T-cell (primary cell): ENCODE results near the gene TRIM41. TPM values are rescaled to one million over a fixed set of nuclear protein-coding genes. Genes with fewer than 3 reads are reported as not detected.

ENCODE experiments used
- ATAC-seq, 4 experiments: fragments of 200-7000 bp in 3 of 4; fragments of 150-1000 bp in 1 of 4; cut with Tn5 transposase; replicated peaks in 1 of 4; 1 replicate in 3 of 4; 2 replicates in 1 of 4; pipeline ENCODE4 v1.10.0; 2021; ENCODE audit warnings: moderate library complexity in 3 of 4, mild to moderate bottlenecking in 2 of 4, moderate number of reproducible peaks in 1 of 4
- CTCF ChIA-PET, 2 donors: fragments of 300-600 bp; sonication (Branson Sonifier 250); formaldehyde crosslinking; loops; one replicate each; lab custom pipeline; 2022; ENCODE audit warnings: antibody characterized with exemption in 2 of 2; lab: Charles Lee
- POLR2A ChIA-PET, 2 donors: fragments of 300-600 bp; sonication (Branson Sonifier 250); formaldehyde crosslinking; loops; one replicate each; lab custom pipeline; 2022; ENCODE audit warnings: antibody characterized with exemption in 2 of 2; lab: Charles Lee
- DNase-seq, 35 experiments: peaks; one replicate each; pipeline versions ENCODE4 v3.0.0 to v3.0.0-alpha.2; 2013 to 2023
- H3K27ac ChIP-seq: one replicate; pipeline ENCODE4 v1.5.1; 2013; ENCODE audit warnings: low read length
- H3K27me3 ChIP-seq, 2 experiments: replicated peaks in 1 of 2; 1 replicate in 1 of 2; 2 replicates in 1 of 2; pipeline versions ENCODE4 v1.6.1 to v1.7.0; 2013; ENCODE audit warnings: low read length in 1 of 2, mixed read lengths in 1 of 2; ENCODE audit not compliant: control insufficient read depth in 2 of 2, insufficient read depth in 2 of 2; ENCODE audit errors: extremely low read depth in 1 of 2
- H3K36me3 ChIP-seq, 2 donors: 1 replicate in 1 of 2; 2 replicates in 1 of 2; pipeline versions ENCODE4 v1.6.1 to v1.7.0; 2013; ENCODE audit warnings: low read length in 1 of 2; ENCODE audit not compliant: control insufficient read depth in 2 of 2, insufficient read depth in 1 of 2; ENCODE audit errors: extremely low read depth in 1 of 2
- H3K4me1 ChIP-seq, 2 experiments: 1 replicate in 1 of 2; 2 replicates in 1 of 2; pipeline versions ENCODE4 v1.6.1 to v1.7.0; 2013; ENCODE audit warnings: low read length in 2 of 2, mixed read lengths in 1 of 2; ENCODE audit not compliant: insufficient read depth in 2 of 2, control insufficient read depth in 1 of 2; ENCODE audit errors: extremely low read depth in 1 of 2
- H3K4me3 ChIP-seq, 2 donors: 1 replicate in 1 of 2; 2 replicates in 1 of 2; pipeline versions ENCODE4 v1.5.1 to v1.7.0; 2013; ENCODE audit warnings: mild to moderate bottlenecking in 2 of 2, low read length in 1 of 2, moderate library complexity in 1 of 2; ENCODE audit not compliant: control insufficient read depth in 1 of 2; ENCODE audit errors: extremely low read depth in 1 of 2
- H3K9me3 ChIP-seq: 2 replicates; pipeline ENCODE4 v1.7.0; 2013
- H3K27ac Mint-ChIP-seq, 2 donors: one replicate each; pipeline ENCODE4 v1.8.0; 2020 to 2021; ENCODE audit warnings: mild to moderate bottlenecking in 2 of 2, mixed read lengths in 2 of 2
- H3K27me3 Mint-ChIP-seq, 2 donors: one replicate each; pipeline ENCODE4 v1.8.0; 2021 to 2022; ENCODE audit warnings: mixed read lengths in 2 of 2
- H3K36me3 Mint-ChIP-seq: one replicate; pipeline ENCODE4 v1.8.0; 2021; ENCODE audit warnings: mixed read lengths
- H3K4me1 Mint-ChIP-seq, 3 donors: one replicate each; pipeline ENCODE4 v1.8.0; 2020 to 2022; ENCODE audit warnings: mixed read lengths in 3 of 3, mild to moderate bottlenecking in 1 of 3
- H3K4me3 Mint-ChIP-seq, 3 donors: one replicate each; pipeline ENCODE4 v1.8.0; 2020 to 2022; ENCODE audit warnings: mild to moderate bottlenecking in 3 of 3, mixed read lengths in 3 of 3, moderate library complexity in 3 of 3
- H3K9me3 Mint-ChIP-seq, 3 donors: one replicate each; pipeline ENCODE4 v1.8.0; 2020 to 2022; ENCODE audit warnings: mixed read lengths in 3 of 3
- WGBS: methylation state at CpG from one replicate; pipeline ENCODE4 v1.1.5; 2013; ENCODE audit warnings: missing lambda C conversion rate; ENCODE audit not compliant: insufficient coverage; 5-methylcytosine and 5-hydroxymethylcytosine counted together
- total RNA-seq, 35 experiments: library from RNA in 6 of 35; stranded (reverse) in 6 of 35; fragments of 120-200 nt in 1 of 35; gene quantifications; one replicate each; pipeline versions ENCODE4 v1.2.1 to v1.2.4 and lab custom pipeline; 2013 to 2026

The TRIM41 gene
- total RNA-seq, 5 donors from 2014 or later (not counting 1 experiment from before 2014, with no cell fraction given) = 32.2 to 46.2 (median 36.7) TPM

- Mint-ChIP-seq H3K4me1 (peaks cover 29 to 36% (median 29%) of the 10 kb centered on the region in 3 donors), H3K27ac (no peak overlapping the region), H3K4me3 (peak overlapping the region in 2 of 3 donors; percentile 82 to 90), H3K9me3 (peaks cover 0 to 3% (median 0%) of the 10 kb centered on the region in 3 donors), H3K36me3 (no peaks in the 10 kb centered on the region), H3K27me3 (peaks cover 0 to 13% of the 10 kb centered on the region in 2 donors)
- H3K9me3 ChIP-seq = no peaks in the 10 kb centered on the region
- ChIA-PET CTCF (no interaction called here), POLR2A (no interaction called here)
- DNase-seq (no peak), ATAC-seq (no peak)
- H3K27ac ChIP-seq = no peak overlapping the region
- H3K4me3 ChIP-seq = no peak overlapping the region
- peaks cover 11 to 37% of the 10 kb centered on the region in 2 experiments for H3K4me1 ChIP-seq
- peaks cover 0 to 4% of the 10 kb centered on the region in 2 donors for H3K36me3 ChIP-seq
- WGBS = 94% methylated on average over 6 of the region's 11 CpGs
- H3K27me3 ChIP-seq = peaks cover 5 to 26% of the 10 kb centered on the region in 2 experiments
These were observed 19.9 kb upstream of the TRIM41 start for GRCh38 chr5:181203093-181203711.

GRCh38 chr5:181203777-181204112, 19.3 kb upstream of the TRIM41 start:
- peaks cover 29 to 39% (median 32%) of the 10 kb centered on the region in 3 donors for H3K4me1 Mint-ChIP-seq
- peak overlapping the region; percentile 80 to 90 (median 82) for H3K4me3 Mint-ChIP-seq
- DNase-seq (no peak), ATAC-seq (peak in 3 of 4 experiments; percentile 3 to 11 (median 5))
- CTCF ChIA-PET = no interaction called here
- H3K27ac Mint-ChIP-seq = no peak overlapping the region
- POLR2A ChIA-PET = no interaction called here
- H3K27ac ChIP-seq = no peak overlapping the region
- peaks cover 11 to 37% of the 10 kb centered on the region in 2 experiments for H3K4me1 ChIP-seq
- peaks cover 5 to 26% of the 10 kb centered on the region in 2 experiments for H3K27me3 ChIP-seq
- peaks cover 0 to 13% of the 10 kb centered on the region in 2 donors for H3K27me3 Mint-ChIP-seq
- H3K9me3 ChIP-seq = no peaks in the 10 kb centered on the region
- WGBS = 8% methylated on average over 10 of the region's 17 CpGs
- no peaks in the 10 kb centered on the region for H3K36me3 Mint-ChIP-seq
- H3K9me3 Mint-ChIP-seq = peaks cover 0 to 5% (median 0%) of the 10 kb centered on the region in 3 donors
- peak overlapping the region; percentile 37 to 84 for H3K4me3 ChIP-seq
- H3K36me3 ChIP-seq = peaks cover 0 to 4% of the 10 kb centered on the region in 2 donors

DNA sequence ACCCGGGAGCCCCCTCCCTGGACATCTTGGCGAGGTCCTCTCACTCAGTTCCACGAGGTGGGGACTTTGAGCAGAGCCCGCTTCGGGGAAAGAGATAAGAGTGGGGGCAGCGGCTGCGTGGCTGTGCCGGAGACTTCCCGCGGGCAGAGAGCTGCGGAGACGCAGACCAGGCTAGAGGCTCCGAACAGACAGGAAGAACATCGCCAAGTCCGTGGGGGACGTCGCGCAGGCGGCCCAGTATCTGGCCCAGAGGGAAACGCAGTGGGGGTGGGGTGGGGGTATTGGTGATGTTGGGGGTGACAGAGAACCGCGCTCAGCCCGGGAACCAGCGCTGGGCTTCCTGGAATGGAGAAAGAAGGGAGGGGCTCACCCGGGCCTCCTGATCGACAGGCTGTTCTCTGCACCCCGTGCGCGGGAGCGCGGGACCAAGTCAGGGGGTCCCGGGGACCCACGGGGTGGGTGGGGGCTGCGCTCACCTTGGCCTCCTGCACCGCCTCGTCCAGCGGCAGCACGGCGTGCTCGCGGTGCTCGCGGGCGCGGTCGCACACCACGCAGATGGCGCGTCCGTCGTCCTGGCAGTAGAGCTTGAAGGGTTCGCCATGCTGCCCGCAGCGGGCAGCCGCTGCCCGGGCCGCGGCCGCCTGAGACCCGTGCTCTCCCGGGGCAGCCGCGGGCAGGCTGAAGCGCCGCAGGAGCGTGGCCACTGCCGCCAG, 18.8 kb upstream of the TRIM41 start:
- DNase-seq = peak in 5 of 35 experiments; percentile 7 to 47 (median 18)
- peaks cover 11 to 37% of the 10 kb centered on the region in 2 experiments for H3K4me1 ChIP-seq
- Mint-ChIP-seq H3K9me3 (peaks cover 0 to 5% (median 0%) of the 10 kb centered on the region in 3 donors), H3K27ac (no peak overlapping the region), H3K4me1 (peaks cover 29 to 39% (median 32%) of the 10 kb centered on the region in 3 donors), H3K27me3 (peaks cover 0 to 13% of the 10 kb centered on the region in 2 donors), H3K4me3 (peak overlapping the region; percentile 80 to 92 (median 82)), H3K36me3 (no peaks in the 10 kb centered on the region)
- H3K4me3 ChIP-seq = peak overlapping the region; percentile 37 to 84
- ChIA-PET CTCF (interaction anchor here (0.6 to 1.3 kb wide), 2 partner anchors 12 to 555 kb away, joined by 4 to 7 read pairs; partner anchors contain the start of gene FLT4 (in 1 of the 2)), POLR2A (no interaction called here)
- WGBS = 1% methylated on average over 60 of the region's 67 CpGs
- peaks cover 0 to 4% of the 10 kb centered on the region in 2 donors for H3K36me3 ChIP-seq
- peaks cover 5 to 26% of the 10 kb centered on the region in 2 experiments for H3K27me3 ChIP-seq
- H3K27ac ChIP-seq = no peak overlapping the region
- no peaks in the 10 kb centered on the region for H3K9me3 ChIP-seq
- ATAC-seq = peak in 3 of 4 experiments; percentile 7 to 9 (median 8)

- Mint-ChIP-seq H3K27me3 (peaks cover 0 to 13% of the 10 kb centered on the region in 2 donors), H3K4me1 (peaks cover 29 to 39% (median 32%) of the 10 kb centered on the region in 3 donors), H3K36me3 (no peaks in the 10 kb centered on the region), H3K4me3 (peak within 1 kb of the TSS; percentile 84 to 92 (median 88)), H3K27ac (peak within 1 kb of the TSS; percentile 93 to 95), H3K9me3 (peaks cover 0 to 5% (median 0%) of the 10 kb centered on the region in 3 donors)
- POLR2A ChIA-PET = interaction anchor here in 1 of 2 donors (0.6 to 1.0 kb wide), 2 partner anchors 14 to 16 kb away, joined by 3 read pairs; no protein-coding TSS in a partner anchor
- Histone ChIP-seq H3K9me3 (no peaks in the 10 kb centered on the region), H3K27me3 (peaks cover 5 to 26% of the 10 kb centered on the region in 2 experiments), H3K36me3 (no peaks in the 10 kb centered on the region), H3K27ac (no peak within 1 kb of the TSS), H3K4me3 (peak within 1 kb of the TSS; percentile 47 to 84), H3K4me1 (peaks cover 11 to 37% of the 10 kb centered on the region in 2 experiments)
- ATAC-seq (peak in 3 of 4 experiments; percentile 13 to 25 (median 21)), DNase-seq (peak in 3 of 35 experiments; percentile 4 to 42 (median 9))
- WGBS = under 1% methylated on average over 87 of the region's 94 CpGs
- CTCF ChIA-PET = interaction anchor here in 1 of 2 donors (1.3 kb wide), 1 partner anchor 13 kb away, joined by 4 read pairs; no protein-coding TSS in a partner anchor
These were observed 18.0 kb upstream of the TRIM41 start, which contains the start of gene TRIM7 for GRCh38 chr5:181204826-181205760. TRIM7 (minus strand) TSS chr5:181205196; CDS start chr5:181205110, 86 bp downstream.

DNA sequence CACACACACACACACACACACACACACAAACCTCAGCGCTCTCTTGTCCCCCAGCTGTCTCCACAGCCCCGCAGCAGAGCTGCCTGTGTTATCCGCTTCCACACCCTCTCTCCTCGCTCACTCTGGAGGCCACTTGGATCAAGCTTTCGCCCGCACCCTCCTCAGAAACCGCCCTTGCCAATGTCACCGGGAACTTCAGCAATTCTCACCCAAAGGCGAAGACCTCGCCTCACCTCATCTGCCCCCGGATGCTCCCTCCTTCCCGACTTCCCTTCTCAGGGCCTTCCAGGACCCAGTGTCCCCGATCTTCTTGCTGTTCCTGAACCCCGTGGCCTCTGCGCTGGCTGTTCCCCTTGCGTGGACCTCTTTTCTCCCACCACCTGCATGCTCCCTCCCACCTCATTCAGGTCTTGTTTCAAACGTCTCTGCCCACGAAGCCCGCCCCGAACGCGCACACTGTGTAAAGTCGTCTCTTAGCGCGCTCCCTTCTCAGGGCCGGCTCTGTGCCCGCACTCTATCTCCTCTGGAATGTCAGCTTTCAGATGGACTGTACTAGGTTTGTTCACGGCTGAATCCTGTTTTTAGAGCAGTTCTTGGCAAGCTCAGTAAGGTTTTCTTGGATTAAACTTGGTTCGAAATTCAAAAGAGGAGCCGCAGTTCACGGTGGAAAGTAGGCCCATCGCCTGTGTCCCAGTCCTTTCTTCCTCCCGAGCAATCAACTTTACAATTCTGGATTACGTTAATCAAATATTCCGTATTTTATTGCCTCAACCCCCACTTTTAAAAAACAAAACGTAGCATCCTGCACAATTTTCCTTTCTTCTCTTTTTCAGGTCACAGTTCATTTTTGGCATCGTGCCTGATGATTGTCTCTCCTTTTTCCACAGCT, 17.1 kb upstream of the TRIM41 start:
- peak in 1 of 4 experiments; percentile 22 for ATAC-seq
- POLR2A ChIA-PET = interaction anchor here (0.6 to 1.4 kb wide), 4 partner anchors 15 to 390 kb away, joined by 3 to 4 read pairs (median 4); no protein-coding TSS in a partner anchor

More for the DNA sequence above, 17.1 kb upstream of the TRIM41 start:
- peaks cover 5 to 26% of the 10 kb centered on the region in 2 experiments for H3K27me3 ChIP-seq
- peak overlapping the region; percentile 84 to 92 (median 88) for H3K4me3 Mint-ChIP-seq
- peak in 5 of 35 experiments; percentile 29 to 45 (median 36) for DNase-seq
- H3K27ac Mint-ChIP-seq = peak overlapping the region; percentile 93 to 95
- peaks cover 29 to 42% (median 32%) of the 10 kb centered on the region in 3 donors for H3K4me1 Mint-ChIP-seq
- CTCF ChIA-PET = interaction anchor here in 1 of 2 donors (0.8 to 2.3 kb wide), 4 partner anchors 14 to 49 kb away, joined by 4 to 29 read pairs (median 12); no protein-coding TSS in a partner anchor
- H3K9me3 Mint-ChIP-seq = peaks cover 0 to 5% (median 0%) of the 10 kb centered on the region in 3 donors
- H3K27ac ChIP-seq = no peak overlapping the region
- WGBS = 12% methylated on average over 34 of the region's 37 CpGs
- H3K36me3 ChIP-seq = no peaks in the 10 kb centered on the region
- no peaks in the 10 kb centered on the region for H3K9me3 ChIP-seq
- peak overlapping the region; percentile 47 to 84 for H3K4me3 ChIP-seq
- peaks cover 11 to 37% of the 10 kb centered on the region in 2 experiments for H3K4me1 ChIP-seq
- H3K27me3 Mint-ChIP-seq = peaks cover 0 to 13% of the 10 kb centered on the region in 2 donors
- no peaks in the 10 kb centered on the region for H3K36me3 Mint-ChIP-seq
